WTC11 (cell line): Measurements from ENCODE around the gene FAM177A1. TPM values are rescaled to one million over a fixed set of nuclear protein-coding genes. Genes with fewer than 3 reads are reported as not detected.

Source experiments
- ATAC-seq: fragments of 200-7000 bp; cut with Tn5 transposase; 2 replicates; pipeline ENCODE4 v1.10.0; 2021; ENCODE audit warnings: mild to moderate bottlenecking, moderate library complexity
- CTCF ChIA-PET: fragments of 300-600 bp; sonication (Branson Sonifier 250); formaldehyde crosslinking; loops from one replicate; lab custom pipeline; 2021; ENCODE audit warnings: antibody characterized with exemption; lab: Charles Lee
- POLR2A ChIA-PET: fragments of 350-600 bp; sonication (Branson Sonifier 250); formaldehyde crosslinking; loops from one replicate; lab custom pipeline; 2021; ENCODE audit warnings: antibody characterized with exemption; lab: Charles Lee
- DNase-seq: peaks from one replicate; pipeline ENCODE4 v3.0.0; 2021; ENCODE audit warnings: low spot score
- H3K27ac Mint-ChIP-seq: 2 replicates; pipeline ENCODE4 v1.8.0; 2021; ENCODE audit warnings: mixed read lengths
- H3K27me3 Mint-ChIP-seq: 2 replicates; pipeline ENCODE4 v1.8.0; 2021; ENCODE audit warnings: low read depth, mild to moderate bottlenecking, moderate library complexity, mixed read lengths
- H3K36me3 Mint-ChIP-seq: 2 replicates; pipeline ENCODE4 v1.8.0; 2021; ENCODE audit warnings: mixed read lengths
- H3K4me1 Mint-ChIP-seq: 2 replicates; pipeline ENCODE4 v1.8.0; 2022; ENCODE audit warnings: mixed read lengths
- H3K4me3 Mint-ChIP-seq: 2 replicates; pipeline ENCODE4 v1.8.0; 2021; ENCODE audit warnings: mild to moderate bottlenecking, moderate library complexity, mixed read lengths
- H3K9me3 Mint-ChIP-seq: 2 replicates; pipeline ENCODE4 v1.8.0; 2021; ENCODE audit warnings: mixed read lengths
- ATF6 ChIP-seq: sonication (generic); formaldehyde crosslinking; IDR thresholded peaks from 2 replicates; pipeline ENCODE4 v1.8.1; 2023; ENCODE audit warnings: mild to moderate bottlenecking, missing genetic modification reagents
- EMX1 ChIP-seq: fragments of 250-450 bp; sonication (Bioruptor Pico); IDR thresholded peaks from 2 replicates; pipeline ENCODE4 v1.8.0; 2021; ENCODE audit warnings: mild to moderate bottlenecking
- FOXK1 ChIP-seq: sonication (generic); formaldehyde crosslinking; IDR thresholded peaks from 2 replicates; pipeline ENCODE4 v1.8.0; 2022; ENCODE audit warnings: mild to moderate bottlenecking, moderate library complexity, missing genetic modification reagents
- GTF2I ChIP-seq: fragments of 250-450 bp; sonication (Bioruptor Pico); conservative IDR thresholded peaks from 2 replicates; pipeline ENCODE4 v1.4.0; 2021; ENCODE audit warnings: mild to moderate bottlenecking
- HMGA2 ChIP-seq: fragments of 250-450 bp; sonication (Bioruptor Pico); IDR thresholded peaks from 2 replicates; pipeline ENCODE4 v1.4.0; 2021; ENCODE audit warnings: mild to moderate bottlenecking, moderate library complexity
- IRF1 ChIP-seq: sonication (generic); formaldehyde crosslinking; IDR thresholded peaks from 2 replicates; pipeline ENCODE4 v1.8.0; 2023; ENCODE audit warnings: missing genetic modification reagents
- MXD4 ChIP-seq: fragments of 250-450 bp; sonication (Bioruptor Pico); IDR thresholded peaks from 2 replicates; pipeline ENCODE4 v1.8.0; 2021; ENCODE audit warnings: mild to moderate bottlenecking, moderate library complexity, borderline replicate concordance
- NR1H2 ChIP-seq: sonication (generic); formaldehyde crosslinking; IDR thresholded peaks from 2 replicates; pipeline ENCODE4 v1.9.0; 2021; ENCODE audit warnings: mild to moderate bottlenecking, moderate library complexity, missing genetic modification reagents
- NR2C2 ChIP-seq: sonication (generic); formaldehyde crosslinking; IDR thresholded peaks from 2 replicates; pipeline ENCODE4 v1.8.0; 2022; ENCODE audit warnings: mild to moderate bottlenecking, missing genetic modification reagents
- PRRX2 ChIP-seq: fragments of 250-450 bp; sonication (Bioruptor Pico); IDR thresholded peaks from 2 replicates; pipeline ENCODE4 v1.8.0; 2021; ENCODE audit warnings: mild to moderate bottlenecking
- SOX15 ChIP-seq: fragments of 250-450 bp; sonication (Bioruptor Pico); IDR thresholded peaks from 2 replicates; pipeline ENCODE4 v1.9.0; 2021; ENCODE audit warnings: mild to moderate bottlenecking
- SP1 ChIP-seq: sonication (generic); formaldehyde crosslinking; conservative IDR thresholded peaks from 2 replicates; pipeline ENCODE4 v1.8.1; 2022; ENCODE audit warnings: missing genetic modification reagents
- TP53 ChIP-seq: sonication (generic); formaldehyde crosslinking; IDR thresholded peaks from 2 replicates; pipeline ENCODE4 v1.8.1; 2023; ENCODE audit warnings: mild to moderate bottlenecking, missing genetic modification reagents
- USF2 ChIP-seq: sonication (generic); formaldehyde crosslinking; IDR thresholded peaks from 2 replicates; pipeline ENCODE4 v1.8.1; 2023; ENCODE audit warnings: mild to moderate bottlenecking, missing genetic modification reagents, moderate library complexity
- ZNF232 ChIP-seq: sonication (generic); formaldehyde crosslinking; IDR thresholded peaks from 2 replicates; pipeline ENCODE4 v1.8.0; 2022; ENCODE audit warnings: mild to moderate bottlenecking, missing genetic modification reagents
- ZNF263 ChIP-seq: sonication (generic); formaldehyde crosslinking; IDR thresholded peaks from 2 replicates; pipeline ENCODE4 v1.8.1; 2022; ENCODE audit warnings: low read depth, mild to moderate bottlenecking, moderate library complexity, missing genetic modification reagents
- total RNA-seq: library from RNA; stranded (reverse); gene quantifications from 3 replicates; pipeline ENCODE4 v1.2.3, GENCODE V29; 2021
- TF ChIP-seq, protein P1 (sequence below): sonication (generic); formaldehyde crosslinking; IDR thresholded peaks from 2 replicates; pipeline ENCODE4 v1.8.1; 2023; ENCODE audit warnings: mild to moderate bottlenecking, missing genetic modification reagents, borderline replicate concordance
- TF ChIP-seq, protein P2 (sequence below): sonication (generic); formaldehyde crosslinking; IDR thresholded peaks from 2 replicates; pipeline ENCODE4 v1.8.1; 2022; ENCODE audit warnings: low read depth, mild to moderate bottlenecking, moderate library complexity, missing genetic modification reagents, borderline replicate concordance
- TF ChIP-seq, protein P3 (sequence below): sonication (generic); formaldehyde crosslinking; IDR thresholded peaks from 2 replicates; pipeline ENCODE4 v1.8.1; 2023; ENCODE audit warnings: mild to moderate bottlenecking, moderate library complexity, missing genetic modification reagents
- TF ChIP-seq, protein P4 (sequence below): sonication (generic); formaldehyde crosslinking; IDR thresholded peaks from 2 replicates; pipeline ENCODE4 v1.8.0; 2022; ENCODE audit warnings: mild to moderate bottlenecking, missing genetic modification reagents

The FAM177A1 gene
- total RNA-seq, 1 experiment from 2014 or later, result 44.7 TPM

DNA sequence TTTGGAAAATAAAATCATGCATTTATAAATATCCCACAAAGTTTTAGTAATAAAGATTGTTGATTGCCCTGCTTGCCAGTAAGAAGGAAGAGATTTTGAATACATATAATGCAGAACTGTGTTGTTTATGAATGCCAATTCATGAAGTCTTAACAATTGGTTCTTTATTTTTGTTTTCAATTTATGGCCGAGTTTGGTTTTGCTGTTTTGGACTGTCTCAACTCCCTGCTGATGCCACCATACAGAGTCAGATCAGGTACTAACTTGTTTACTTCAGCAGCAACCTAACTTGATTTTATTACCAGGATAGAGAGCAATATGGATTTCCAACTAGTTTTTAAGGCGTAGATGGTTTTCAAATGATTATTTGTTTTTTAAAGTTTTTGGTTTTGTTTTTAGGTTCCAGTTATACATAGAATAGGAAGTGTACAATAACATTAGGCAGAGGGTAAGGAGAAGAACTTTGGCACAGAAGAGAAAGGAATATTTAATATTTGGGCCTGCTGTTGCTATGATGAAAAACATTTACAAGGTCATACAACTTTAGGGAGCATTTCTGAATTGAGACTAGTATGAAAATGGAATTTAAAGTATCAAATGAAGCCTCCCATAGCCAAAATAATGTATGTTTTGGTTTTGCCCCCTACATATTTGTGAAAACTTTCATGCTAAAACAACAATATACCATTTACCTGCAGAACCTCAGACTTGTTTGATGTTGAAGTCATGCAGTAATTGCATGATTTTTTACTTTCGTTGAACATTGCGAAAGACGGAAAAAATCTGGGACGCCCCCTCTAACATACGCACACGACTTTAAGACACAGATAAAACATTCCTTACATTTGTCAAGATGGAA is 904 bp upstream of the FAM177A1 start:
- Mint-ChIP-seq H3K4me1 (peaks cover 20% of the 10 kb centered on the region), H3K27me3 (no peaks in the 10 kb centered on the region; the same call in 1 of the 2 replicates), H3K27ac (peak overlapping the region; percentile 94)
- ATAC-seq, result no peak
- TF ChIP-seq ATF6 (CRISPR knock-in tag), result no peak
- TF ChIP-seq, protein P1, sequence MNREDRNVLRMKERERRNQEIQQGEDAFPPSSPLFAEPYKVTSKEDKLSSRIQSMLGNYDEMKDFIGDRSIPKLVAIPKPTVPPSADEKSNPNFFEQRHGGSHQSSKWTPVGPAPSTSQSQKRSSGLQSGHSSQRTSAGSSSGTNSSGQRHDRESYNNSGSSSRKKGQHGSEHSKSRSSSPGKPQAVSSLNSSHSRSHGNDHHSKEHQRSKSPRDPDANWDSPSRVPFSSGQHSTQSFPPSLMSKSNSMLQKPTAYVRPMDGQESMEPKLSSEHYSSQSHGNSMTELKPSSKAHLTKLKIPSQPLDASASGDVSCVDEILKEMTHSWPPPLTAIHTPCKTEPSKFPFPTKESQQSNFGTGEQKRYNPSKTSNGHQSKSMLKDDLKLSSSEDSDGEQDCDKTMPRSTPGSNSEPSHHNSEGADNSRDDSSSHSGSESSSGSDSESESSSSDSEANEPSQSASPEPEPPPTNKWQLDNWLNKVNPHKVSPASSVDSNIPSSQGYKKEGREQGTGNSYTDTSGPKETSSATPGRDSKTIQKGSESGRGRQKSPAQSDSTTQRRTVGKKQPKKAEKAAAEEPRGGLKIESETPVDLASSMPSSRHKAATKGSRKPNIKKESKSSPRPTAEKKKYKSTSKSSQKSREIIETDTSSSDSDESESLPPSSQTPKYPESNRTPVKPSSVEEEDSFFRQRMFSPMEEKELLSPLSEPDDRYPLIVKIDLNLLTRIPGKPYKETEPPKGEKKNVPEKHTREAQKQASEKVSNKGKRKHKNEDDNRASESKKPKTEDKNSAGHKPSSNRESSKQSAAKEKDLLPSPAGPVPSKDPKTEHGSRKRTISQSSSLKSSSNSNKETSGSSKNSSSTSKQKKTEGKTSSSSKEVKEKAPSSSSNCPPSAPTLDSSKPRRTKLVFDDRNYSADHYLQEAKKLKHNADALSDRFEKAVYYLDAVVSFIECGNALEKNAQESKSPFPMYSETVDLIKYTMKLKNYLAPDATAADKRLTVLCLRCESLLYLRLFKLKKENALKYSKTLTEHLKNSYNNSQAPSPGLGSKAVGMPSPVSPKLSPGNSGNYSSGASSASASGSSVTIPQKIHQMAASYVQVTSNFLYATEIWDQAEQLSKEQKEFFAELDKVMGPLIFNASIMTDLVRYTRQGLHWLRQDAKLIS (CRISPR knock-in tag), result no peak
- TF ChIP-seq, all 79 proteins: peak for 0
- Mint-ChIP-seq H3K36me3 (no peaks in the 10 kb centered on the region; the same call in 1 of the 2 replicates), H3K4me3 (peak overlapping the region; percentile 89), H3K9me3 (no peaks in the 10 kb centered on the region)
- ChIA-PET POLR2A (interaction anchor here (0.7 to 2.3 kb wide), 4 partner anchors 16 to 247 kb away, joined by 5 to 24 read pairs (median 10); partner anchors contain the start of genes PPP2R3C, PSMA6 and SRP54), CTCF (interaction anchor here (0.5 to 1.5 kb wide), 5 partner anchors 64 to 370 kb away, joined by 3 to 5 read pairs (median 3); partner anchors contain the start of gene PSMA6)
- DNase-seq, result no peak

DNA sequence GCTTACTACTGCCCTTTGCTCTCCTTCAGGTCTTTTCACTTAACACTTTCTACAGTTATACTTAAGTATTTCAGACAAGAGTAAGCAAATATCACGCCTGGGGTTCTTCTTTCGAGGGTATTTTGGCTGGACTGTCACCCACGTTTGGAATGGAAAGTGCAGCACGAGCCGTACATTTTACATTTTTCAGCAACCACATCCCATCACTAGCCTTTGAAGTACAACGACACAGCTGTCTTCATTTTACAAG is 349 bp upstream of the FAM177A1 start:
- TF ChIP-seq NR2C2 (CRISPR knock-in tag), result no peak
- TF ChIP-seq, protein P2, sequence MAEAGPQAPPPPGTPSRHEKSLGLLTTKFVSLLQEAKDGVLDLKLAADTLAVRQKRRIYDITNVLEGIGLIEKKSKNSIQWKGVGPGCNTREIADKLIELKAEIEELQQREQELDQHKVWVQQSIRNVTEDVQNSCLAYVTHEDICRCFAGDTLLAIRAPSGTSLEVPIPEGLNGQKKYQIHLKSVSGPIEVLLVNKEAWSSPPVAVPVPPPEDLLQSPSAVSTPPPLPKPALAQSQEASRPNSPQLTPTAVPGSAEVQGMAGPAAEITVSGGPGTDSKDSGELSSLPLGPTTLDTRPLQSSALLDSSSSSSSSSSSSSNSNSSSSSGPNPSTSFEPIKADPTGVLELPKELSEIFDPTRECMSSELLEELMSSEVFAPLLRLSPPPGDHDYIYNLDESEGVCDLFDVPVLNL (CRISPR knock-in tag), result no peak
- no peak for TF ChIP-seq ZNF263
- no peak for TF ChIP-seq HMGA2 (CRISPR knock-in tag)
- TF ChIP-seq IRF1, result no peak
- TF ChIP-seq EMX1 (CRISPR knock-in tag), result no peak
- no peak for TF ChIP-seq MXD4 (CRISPR knock-in tag)
- no peak for TF ChIP-seq SOX15
- TF ChIP-seq NR1H2 (CRISPR knock-in tag), result no peak
- TF ChIP-seq SP1 (CRISPR knock-in tag), result no peak
- TF ChIP-seq ZNF232 (CRISPR knock-in tag), result no peak
- no peak for TF ChIP-seq GTF2I (CRISPR knock-in tag)
- TF ChIP-seq, protein P3, sequence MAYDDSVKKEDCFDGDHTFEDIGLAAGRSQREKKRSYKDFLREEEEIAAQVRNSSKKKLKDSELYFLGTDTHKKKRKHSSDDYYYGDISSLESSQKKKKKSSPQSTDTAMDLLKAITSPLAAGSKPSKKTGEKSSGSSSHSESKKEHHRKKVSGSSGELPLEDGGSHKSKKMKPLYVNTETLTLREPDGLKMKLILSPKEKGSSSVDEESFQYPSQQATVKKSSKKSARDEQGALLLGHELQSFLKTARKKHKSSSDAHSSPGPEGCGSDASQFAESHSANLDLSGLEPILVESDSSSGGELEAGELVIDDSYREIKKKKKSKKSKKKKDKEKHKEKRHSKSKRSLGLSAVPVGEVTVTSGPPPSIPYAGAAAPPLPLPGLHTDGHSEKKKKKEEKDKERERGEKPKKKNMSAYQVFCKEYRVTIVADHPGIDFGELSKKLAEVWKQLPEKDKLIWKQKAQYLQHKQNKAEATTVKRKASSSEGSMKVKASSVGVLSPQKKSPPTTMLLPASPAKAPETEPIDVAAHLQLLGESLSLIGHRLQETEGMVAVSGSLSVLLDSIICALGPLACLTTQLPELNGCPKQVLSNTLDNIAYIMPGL (CRISPR knock-in tag), result no peak
- TF ChIP-seq FOXK1 (CRISPR knock-in tag), result no peak
- no peak for TF ChIP-seq TP53 (CRISPR knock-in tag)
- TF ChIP-seq, protein P4, sequence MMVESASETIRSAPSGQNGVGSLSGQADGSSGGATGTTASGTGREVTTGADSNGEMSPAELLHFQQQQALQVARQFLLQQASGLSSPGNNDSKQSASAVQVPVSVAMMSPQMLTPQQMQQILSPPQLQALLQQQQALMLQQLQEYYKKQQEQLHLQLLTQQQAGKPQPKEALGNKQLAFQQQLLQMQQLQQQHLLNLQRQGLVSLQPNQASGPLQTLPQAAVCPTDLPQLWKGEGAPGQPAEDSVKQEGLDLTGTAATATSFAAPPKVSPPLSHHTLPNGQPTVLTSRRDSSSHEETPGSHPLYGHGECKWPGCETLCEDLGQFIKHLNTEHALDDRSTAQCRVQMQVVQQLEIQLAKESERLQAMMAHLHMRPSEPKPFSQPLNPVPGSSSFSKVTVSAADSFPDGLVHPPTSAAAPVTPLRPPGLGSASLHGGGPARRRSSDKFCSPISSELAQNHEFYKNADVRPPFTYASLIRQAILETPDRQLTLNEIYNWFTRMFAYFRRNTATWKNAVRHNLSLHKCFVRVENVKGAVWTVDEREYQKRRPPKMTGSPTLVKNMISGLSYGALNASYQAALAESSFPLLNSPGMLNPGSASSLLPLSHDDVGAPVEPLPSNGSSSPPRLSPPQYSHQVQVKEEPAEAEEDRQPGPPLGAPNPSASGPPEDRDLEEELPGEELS (CRISPR knock-in tag), result no peak
- no peak for TF ChIP-seq USF2 (CRISPR knock-in tag)
- TF ChIP-seq PRRX2 (CRISPR knock-in tag), result no peak
- ChIA-PET POLR2A (interaction anchor here (0.7 to 2.3 kb wide), 4 partner anchors 16 to 246 kb away, joined by 5 to 24 read pairs (median 10); partner anchors contain the start of genes PPP2R3C, PSMA6 and SRP54), CTCF (interaction anchor here (0.5 to 1.5 kb wide), 7 partner anchors 15 to 370 kb away, joined by 3 to 7 read pairs (median 4); partner anchors contain the start of gene PSMA6)
- H3K9me3 Mint-ChIP-seq, result no peaks in the 10 kb centered on the region
- no peak for DNase-seq
- no peaks in the 10 kb centered on the region; the same call in 1 of the 2 replicates for H3K27me3 Mint-ChIP-seq
- H3K36me3 Mint-ChIP-seq, result peaks cover 4% of the 10 kb centered on the region; the same call in 1 of the 2 replicates
- H3K4me1 Mint-ChIP-seq, result peaks cover 20% of the 10 kb centered on the region
- H3K27ac Mint-ChIP-seq, result peak overlapping the region; percentile 94
- no peak for ATAC-seq
- H3K4me3 Mint-ChIP-seq, result peak overlapping the region; percentile 89
